Left cardiac atrium (tissue), 4 donors: ENCODE results near the gene ACAN. TPM values are rescaled to one million over a fixed set of nuclear protein-coding genes. Genes with fewer than 3 reads are reported as not detected.
A peak's percentile ranks its signal among the peaks of the same experiment; 100 is the strongest.
"Not testable (repeated sequence)": the region's sequence is repeated elsewhere in the genome, so short reads cannot be mapped to it uniquely, and the experiment has no call there.

Experiments
- ATAC-seq, 2 donors: fragments of 200-7000 bp; cut with Tn5 transposase; one replicate each; pipeline ENCODE4 v1.9.1; 2020; ENCODE audit warnings: mild to moderate bottlenecking in 2 of 2, moderate library complexity in 2 of 2
- DNase-seq: peaks from one replicate; pipeline ENCODE4 v3.0.0-alpha.2; 2020
- intact Hi-C, 2 donors: fragments of 100-400 bp; cut with DNase I; formaldehyde crosslinking; loops; one replicate each; pipeline versions ENCODE4 v1.14.1 to v1.15.1; 2022 to 2023
- total RNA-seq, 2 donors: library from RNA; stranded (reverse); fragmentation: NEBNext Ultra II Directional; extraction: Animal tissue kit (Norgen Biotek cat#: 25700); gene quantifications; one replicate each; pipeline ENCODE4 v1.2.1, GENCODE V29; 2021
- donor health status: DM: no; HTN: yes; CAD: no.
- donor health status: DM: no; HTN: yes; CAD: no; lungs with severe emphysema.
- donor health status: DM: yes; HTN: yes; CAD: no.
- donor health status: Dilated cardiomyopathy.

ACAN gene
- total RNA-seq, 2 donors from 2014 or later: 0.09 to 0.52 TPM

GRCh38 chr15:88908697-88909621 lies 105.7 kb downstream of the ACAN start:
- intact Hi-C loops: loop anchor here in 1 of 2 donors (5.0 kb wide), 1 partner anchor 93 kb away; no protein-coding TSS in a partner anchor
- ATAC-seq (no peak), DNase-seq (no peak)

- intact Hi-C loops: loop anchor here in 1 of 2 donors (5.0 kb wide), 1 partner anchor 92 kb away; no protein-coding TSS in a partner anchor
- ATAC-seq: no peak
- DNase-seq: peak; percentile 51
Observed at GRCh38 chr15:88909956-88910831, 107.0 kb downstream of the ACAN start.

GRCh38 chr15:88911766-88912118 lies 108.5 kb downstream of the ACAN start:
- ATAC-seq (peak; percentile 24 to 50), DNase-seq (no peak)
- intact Hi-C loops: no loop called here

- intact Hi-C loops: no loop called here
- DNase-seq: peak; percentile 60
- peak; percentile 39 to 64 for ATAC-seq
Observed at GRCh38 chr15:88912500-88912921, 109.3 kb downstream of the ACAN start.

- DNase-seq (peak; percentile 83), ATAC-seq (peak; percentile 87 to 89)
- intact Hi-C loops: no loop called here
Observed at GRCh38 chr15:88913017-88913849, 110.0 kb downstream of the ACAN start, which contains the start of gene MFGE8. Gene MFGE8 (minus strand): TSS chr15:88913379. CDS start chr15:88913319, 60 bp downstream.

- intact Hi-C loops: no loop called here
- DNase-seq (no peak), ATAC-seq (no peak)
Observed at GRCh38 chr15:88913850-88914169, 110.6 kb downstream of the ACAN start.

GRCh38 chr15:88915354-88915753 lies 112.1 kb downstream of the ACAN start:
- DNase-seq (no peak), ATAC-seq (no peak)
- intact Hi-C loops: no loop called here

GRCh38 chr15:88917760-88918159 lies 114.5 kb downstream of the ACAN start:
- ATAC-seq (no peak), DNase-seq (no peak)
- intact Hi-C loops: no loop called here

GRCh38 chr15:88918738-88919137 lies 115.5 kb downstream of the ACAN start:
- peak; percentile 77 to 96 for ATAC-seq
- intact Hi-C loops: no loop called here
- peak; percentile 77 for DNase-seq

- intact Hi-C loops: no loop called here
- ATAC-seq (no peak), DNase-seq (no peak)
Observed at GRCh38 chr15:88920186-88920891, 117.1 kb downstream of the ACAN start.

- ATAC-seq, DNase-seq, intact Hi-C loops: not testable (repeated sequence)
Observed at GRCh38 chr15:88920892-88921435, 117.7 kb downstream of the ACAN start.

Other genes with a start within 250 kb of the ACAN start
- gene AEN, start 182.1 kb upstream of the ACAN start, total RNA-seq: 10 to 100 TPM in 1 of 2 donors, 1 to 10 TPM in 1; 9.9 to 15.4 TPM
- 10 to 100 TPM in 1 of 2 donors, 1 to 10 TPM in 1; 4.0 to 10.2 TPM for gene ISG20, start 164.4 kb upstream of the ACAN start, total RNA-seq
- 1 to 10 TPM; 3.3 to 7.2 TPM for gene HAPLN3, start 92.1 kb downstream of the ACAN start, total RNA-seq
- 100 to 1,000 TPM; 250 to 412 TPM for gene MFGE8, start 109.9 kb downstream of the ACAN start, total RNA-seq